OCI-LY1 (cell line): ENCODE measurements around the gene COLEC12.

Experiments
- H2AFZ ChIP-seq: fragments of 200-600 bp; sonication (generic), shearing (Covaris generic); 2 replicates; pipeline ENCODE4 v1.6.0; 2014; ENCODE audit warnings: antibody characterized with exemption, mild to moderate bottlenecking, low read length
- H3F3A ChIP-seq: fragments of 200-600 bp; sonication (generic), shearing (Covaris generic); 2 replicates; pipeline ENCODE4 v1.6.0; 2014; ENCODE audit warnings: mild to moderate bottlenecking, antibody characterized with exemption, low read length, moderate library complexity; ENCODE audit not compliant: insufficient read depth
- H3K27ac ChIP-seq: fragments of 200-600 bp; sonication (generic); 2 replicates; pipeline ENCODE4 v1.5.1; 2014; ENCODE audit warnings: low read length, mixed run types, mild to moderate bottlenecking, low read depth; ENCODE audit not compliant: poor library complexity, severe bottlenecking
- H3K27me3 ChIP-seq: fragments of 200-600 bp; sonication (generic); 2 replicates; pipeline ENCODE4 v1.6.0; 2014; ENCODE audit warnings: antibody characterized with exemption, mild to moderate bottlenecking, low read length, moderate library complexity; ENCODE audit not compliant: insufficient read depth
- H3K36me3 ChIP-seq: fragments of 200-600 bp; sonication (generic); 2 replicates; pipeline ENCODE4 v1.6.1; 2014; ENCODE audit warnings: mild to moderate bottlenecking, antibody characterized with exemption, low read length, moderate library complexity, mixed read lengths; ENCODE audit not compliant: insufficient read depth
- H3K4me1 ChIP-seq: fragments of 200-600 bp; sonication (generic); 2 replicates; pipeline ENCODE4 v1.5.1; 2014; ENCODE audit warnings: mild to moderate bottlenecking, low read length, moderate library complexity; ENCODE audit not compliant: insufficient read depth, severe bottlenecking
- H3K4me2 ChIP-seq: fragments of 200-600 bp; sonication (generic), shearing (Covaris generic); 2 replicates; pipeline ENCODE4 v1.6.1; 2014; ENCODE audit warnings: low read length
- H3K4me3 ChIP-seq: fragments of 200-600 bp; sonication (generic); 2 replicates; pipeline ENCODE4 v1.5.1; 2014; ENCODE audit warnings: low read length, low read depth, mild to moderate bottlenecking, mixed read lengths; ENCODE audit not compliant: poor library complexity, severe bottlenecking
- H3K79me2 ChIP-seq: fragments of 200-600 bp; shearing (Covaris generic); 2 replicates; pipeline ENCODE4 v1.6.1; 2016; ENCODE audit warnings: mixed run types, low read length, mixed read lengths; ENCODE audit not compliant: insufficient read depth
- H3K9ac ChIP-seq: fragments of 200-600 bp; sonication (generic), shearing (Covaris generic); 2 replicates; pipeline ENCODE4 v1.6.1; 2014; ENCODE audit warnings: mild to moderate bottlenecking, low read length, mixed read lengths
- H3K9me2 ChIP-seq: fragments of 200-600 bp; sonication (generic), shearing (Covaris generic); 2 replicates; pipeline ENCODE4 v1.6.1; 2014; ENCODE audit warnings: low read depth, mild to moderate bottlenecking, low read length, mixed read lengths
- H3K9me3 ChIP-seq: fragments of 200-600 bp; shearing (Covaris generic); 2 replicates; pipeline ENCODE4 v1.6.1; 2014; ENCODE audit warnings: low read length, mixed read lengths
- H4K20me1 ChIP-seq: fragments of 200-600 bp; sonication (generic), shearing (Covaris generic); 2 replicates; pipeline ENCODE4 v1.6.0; 2016; ENCODE audit warnings: mild to moderate bottlenecking, low read length; ENCODE audit not compliant: insufficient read depth
- CTCF ChIP-seq: fragments of 200-600 bp; sonication (generic), shearing (Covaris generic); IDR thresholded peaks from 2 replicates; pipeline ENCODE4 v1.5.1; 2017; ENCODE audit warnings: mild to moderate bottlenecking, antibody characterized with exemption, low read length, moderate library complexity, mixed read lengths
- EZH2 ChIP-seq: fragments of 200-600 bp; sonication (generic), shearing (Covaris generic); IDR thresholded peaks from 2 replicates; pipeline ENCODE4 v1.8.0; 2017; ENCODE audit warnings: borderline replicate concordance, mixed run types, mild to moderate bottlenecking, antibody characterized with exemption, low read length, moderate library complexity, mixed read lengths

COLEC12 gene

DNA sequence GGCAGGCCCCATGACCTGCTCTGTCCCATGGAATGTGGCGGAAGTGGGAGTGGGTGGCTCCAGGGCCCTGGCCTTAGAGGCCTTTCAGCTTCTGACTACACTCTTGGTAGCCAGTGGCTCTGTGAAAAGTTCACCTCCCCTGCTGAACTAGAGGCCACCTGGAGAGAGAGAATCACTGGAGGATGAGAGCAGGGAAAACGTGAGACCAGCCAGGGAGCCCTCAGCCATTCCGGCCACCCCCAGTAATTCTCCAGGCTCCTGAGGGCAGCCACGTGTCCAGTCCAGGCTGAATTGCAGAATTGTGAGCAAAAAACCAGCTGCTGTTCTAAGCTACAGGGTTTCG lies 10.5 kb downstream of the COLEC12 start:
- TF ChIP-seq EZH2 (no peak), CTCF (no peak)
- no peak overlapping the region for H3K27ac ChIP-seq
- H3K27me3 ChIP-seq = no peaks in the 10 kb centered on the region
- H3K79me2 ChIP-seq = no peaks in the 10 kb centered on the region
- H3K9ac ChIP-seq = no peak overlapping the region
- H3F3A ChIP-seq = no peaks in the 10 kb centered on the region
- no peaks in the 10 kb centered on the region for H4K20me1 ChIP-seq
- no peak overlapping the region for H3K4me2 ChIP-seq
- H3K4me1 ChIP-seq = no peaks in the 10 kb centered on the region
- H3K9me2 ChIP-seq = no peaks in the 10 kb centered on the region
- H3K9me3 ChIP-seq = no peaks in the 10 kb centered on the region
- no peak overlapping the region for H2AFZ ChIP-seq
- no peaks in the 10 kb centered on the region for H3K36me3 ChIP-seq
- H3K4me3 ChIP-seq = no peak overlapping the region

DNA sequence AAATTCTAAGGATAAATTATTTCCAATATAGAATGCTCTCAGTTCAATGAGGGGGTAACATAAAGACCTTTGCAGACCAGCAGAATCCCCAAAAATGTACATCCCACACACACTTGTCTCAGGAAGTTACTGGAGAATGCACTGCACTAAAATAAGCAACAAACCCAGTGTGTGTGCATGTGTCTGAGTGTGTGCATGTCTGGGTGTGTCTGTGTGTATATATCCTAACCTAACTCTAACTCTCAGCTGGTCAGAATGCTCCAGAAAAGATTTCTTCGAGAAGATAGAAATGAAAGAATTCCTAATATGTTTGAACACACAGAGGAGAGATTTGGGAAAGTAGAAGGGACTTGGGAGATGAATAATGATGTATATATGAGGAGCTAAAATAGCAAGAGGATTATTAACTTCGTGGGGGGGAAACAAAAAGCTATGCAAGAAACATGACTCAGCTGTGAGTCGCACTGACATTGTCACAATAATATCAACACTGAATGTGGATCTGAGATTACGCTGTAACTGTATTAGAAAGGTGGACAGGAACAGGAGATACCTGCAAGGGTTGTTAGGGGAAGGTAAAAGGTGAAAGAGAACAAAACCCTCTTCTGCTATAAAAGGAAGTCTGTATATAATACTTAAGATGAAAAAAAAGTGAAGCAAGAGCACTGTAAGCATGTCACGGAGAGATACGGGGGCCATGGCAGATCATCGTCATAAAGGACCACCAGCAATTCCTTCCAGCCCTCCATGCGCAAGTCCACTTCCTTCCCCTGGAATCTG lies 11.1 kb downstream of the COLEC12 start:
- H3K27me3 ChIP-seq = no peaks in the 10 kb centered on the region
- H3K27ac ChIP-seq = no peak overlapping the region
- no peaks in the 10 kb centered on the region for H3F3A ChIP-seq
- no peak for TF ChIP-seq EZH2
- no peak for TF ChIP-seq CTCF
- H3K79me2 ChIP-seq = no peaks in the 10 kb centered on the region
- H2AFZ ChIP-seq = no peak overlapping the region
- no peak overlapping the region for H3K4me2 ChIP-seq
- H4K20me1 ChIP-seq = no peaks in the 10 kb centered on the region
- no peaks in the 10 kb centered on the region for H3K4me1 ChIP-seq
- no peaks in the 10 kb centered on the region for H3K9me2 ChIP-seq
- no peaks in the 10 kb centered on the region for H3K9me3 ChIP-seq
- H3K4me3 ChIP-seq = no peak overlapping the region
- no peaks in the 10 kb centered on the region for H3K36me3 ChIP-seq
- H3K9ac ChIP-seq = no peak overlapping the region

- Histone ChIP-seq H4K20me1 (no peaks in the 10 kb centered on the region), H3K9me2 (no peaks in the 10 kb centered on the region), H3K4me2 (no peak overlapping the region), H3K36me3 (no peaks in the 10 kb centered on the region), H3K27me3 (no peaks in the 10 kb centered on the region), H3K4me3 (no peak overlapping the region), H3K9me3 (no peaks in the 10 kb centered on the region), H3K9ac (no peak overlapping the region), H3K27ac (no peak overlapping the region), H3F3A (no peaks in the 10 kb centered on the region), H3K4me1 (no peaks in the 10 kb centered on the region), H2AFZ (no peak overlapping the region), H3K79me2 (no peaks in the 10 kb centered on the region)
- TF ChIP-seq EZH2 (no peak), CTCF (no peak)
Observed at GRCh38 chr18:486929-487740, 13.4 kb downstream of the COLEC12 start.
